Lower lobe of right lung (tissue), 2 donors: ENCODE data around the gene KIF2A. TPM values are rescaled to one million over a fixed set of nuclear protein-coding genes. Genes with fewer than 3 reads are reported as not detected.

Experiments used
- ATAC-seq, 2 donors: fragments of 200-7000 bp; cut with Tn5 transposase; one replicate each; pipeline ENCODE4 v1.9.1; 2020 to 2022; ENCODE audit warnings: mild to moderate bottlenecking in 2 of 2, moderate library complexity in 2 of 2
- DNase-seq: peaks from one replicate; pipeline ENCODE4 v3.0.0-alpha.2; 2020
- H3K27ac ChIP-seq: fragments of 200-600 bp; one replicate; pipeline ENCODE4 v1.8.0; 2022
- H3K27me3 ChIP-seq: fragments of 200-600 bp; one replicate; pipeline ENCODE4 v1.8.0; 2022; ENCODE audit warnings: low read depth
- H3K36me3 ChIP-seq: fragments of 200-600 bp; one replicate; pipeline ENCODE4 v1.8.0; 2022; ENCODE audit warnings: mild to moderate bottlenecking
- H3K4me1 ChIP-seq: fragments of 200-600 bp; one replicate; pipeline ENCODE4 v1.8.0; 2022
- H3K4me3 ChIP-seq: fragments of 200-600 bp; one replicate; pipeline ENCODE4 v1.8.0; 2022; ENCODE audit warnings: mild to moderate bottlenecking
- H3K9me3 ChIP-seq: fragments of 200-600 bp; one replicate; pipeline ENCODE4 v1.8.0; 2022
- CTCF ChIP-seq: fragments of 200-600 bp; IDR thresholded peaks from one replicate; pipeline ENCODE4 v1.8.0; 2022; ENCODE audit warnings: antibody characterized with exemption, mild to moderate bottlenecking
- intact Hi-C: fragments of 100-400 bp; cut with DNase I; formaldehyde crosslinking; loops from one replicate; pipeline ENCODE4 v1.11.0; 2022
- total RNA-seq: library from RNA; stranded (reverse); fragmentation: NEBNext Ultra II Directional; extraction: Animal tissue kit (Norgen Biotek cat#: 25700); gene quantifications from one replicate; pipeline ENCODE4 v1.2.1, GENCODE V29; 2021
- donor health status: DM: no; HTN: yes; CAD: no; lungs with severe emphysema.

The KIF2A gene
- total RNA-seq, 1 donor from 2014 or later: 23.5 TPM

DNA sequence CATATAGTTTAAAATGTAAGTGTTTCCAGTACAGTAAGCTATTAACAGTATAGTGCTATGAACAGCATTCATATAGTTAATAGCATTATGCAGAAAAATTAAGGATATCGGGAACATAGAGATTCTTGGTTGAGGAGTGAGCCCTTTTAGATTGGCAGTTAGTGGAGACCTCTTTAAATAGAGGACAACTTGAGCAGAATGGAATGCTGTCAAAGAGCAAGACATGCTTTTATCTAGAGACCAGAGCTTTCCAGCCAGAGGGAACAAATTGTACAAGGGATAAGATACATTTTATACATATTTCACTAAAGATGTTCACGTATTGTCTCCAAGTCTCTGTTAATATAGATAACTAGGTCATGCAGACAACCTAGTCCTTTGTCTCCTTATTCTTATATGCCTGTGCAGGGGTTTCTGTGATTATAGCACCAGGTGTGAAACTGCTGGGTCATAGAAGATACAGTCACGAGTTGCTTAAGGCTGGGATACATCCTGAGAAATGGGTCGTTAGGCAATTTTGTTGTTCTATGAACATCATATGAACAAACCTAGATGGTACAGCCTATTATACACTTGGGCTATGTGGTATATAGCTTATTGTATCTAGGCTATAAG, 112.6 kb downstream of the KIF2A start:
- intact Hi-C loops: no loop called here
- Histone ChIP-seq H3K36me3 (peaks cover 9% of the 10 kb centered on the region), H3K27ac (no peak overlapping the region), H3K27me3 (no peaks in the 10 kb centered on the region), H3K4me1 (peaks cover 9% of the 10 kb centered on the region), H3K9me3 (no peaks in the 10 kb centered on the region), H3K4me3 (no peak overlapping the region)
- DNase-seq (no peak), ATAC-seq (no peak)
- TF ChIP-seq CTCF: no peak

DNA sequence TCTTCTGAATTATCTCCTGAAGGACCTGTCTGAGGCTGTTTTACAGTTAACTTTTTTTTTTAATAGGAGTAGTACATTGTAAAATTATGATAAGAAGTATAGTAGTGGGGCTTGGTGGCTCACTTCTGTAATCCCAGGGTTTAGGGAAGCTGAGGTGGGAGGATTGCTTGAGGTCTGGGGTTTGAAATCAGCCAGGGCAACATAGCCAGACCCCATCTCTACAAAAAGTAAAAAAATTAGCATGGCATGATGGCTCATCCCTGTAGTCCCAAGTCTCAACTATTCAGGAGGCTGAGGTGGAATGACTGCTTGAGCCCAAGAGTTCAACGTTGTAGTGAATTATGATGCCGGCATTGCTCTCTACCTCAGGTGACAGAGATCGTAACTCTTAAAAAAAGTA, 113.6 kb downstream of the KIF2A start:
- intact Hi-C loops: no loop called here

GRCh38 chr5:62421414-62421813, 115.4 kb downstream of the KIF2A start:
- peaks cover 9% of the 10 kb centered on the region for H3K36me3 ChIP-seq
- H3K27me3 ChIP-seq: no peaks in the 10 kb centered on the region
- intact Hi-C loops: no loop called here
- no peak overlapping the region for H3K27ac ChIP-seq
- H3K4me3 ChIP-seq: no peak overlapping the region
- TF ChIP-seq CTCF: no peak
- ATAC-seq: no peak
- no peaks in the 10 kb centered on the region for H3K4me1 ChIP-seq
- no peak for DNase-seq
- H3K9me3 ChIP-seq: no peaks in the 10 kb centered on the region

More for the DNA sequence above, 113.6 kb downstream of the KIF2A start:
- H3K4me3 ChIP-seq: no peak overlapping the region
- H3K27ac ChIP-seq: no peak overlapping the region
- DNase-seq: no peak
- H3K9me3 ChIP-seq: no peaks in the 10 kb centered on the region
- H3K27me3 ChIP-seq: no peaks in the 10 kb centered on the region
- peaks cover 9% of the 10 kb centered on the region for H3K36me3 ChIP-seq
- ATAC-seq: no peak
- no peaks in the 10 kb centered on the region for H3K4me1 ChIP-seq
- no peak for TF ChIP-seq CTCF

DNA sequence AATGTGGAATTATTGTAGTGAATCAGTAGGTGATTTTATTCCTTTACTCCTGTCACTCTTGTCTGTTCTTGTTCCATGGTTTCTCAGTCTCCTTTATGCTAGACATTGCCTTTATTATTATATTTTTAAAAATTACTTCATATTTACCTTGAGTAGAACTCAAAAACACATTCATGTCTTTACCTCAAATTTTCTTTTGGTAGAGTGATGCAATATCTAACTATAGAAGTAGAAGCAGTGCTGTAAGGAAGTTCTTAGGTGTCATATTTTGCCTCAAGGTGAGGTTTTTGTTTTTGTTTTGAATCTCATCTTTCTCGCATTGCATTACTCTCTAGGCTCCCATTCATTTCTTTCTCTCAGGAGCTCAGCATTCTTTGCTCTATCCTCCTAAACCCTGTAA, 118.8 kb downstream of the KIF2A start:
- intact Hi-C loops: no loop called here
- ATAC-seq: no peak
- H3K27me3 ChIP-seq: no peaks in the 10 kb centered on the region
- no peak overlapping the region for H3K27ac ChIP-seq
- no peak for TF ChIP-seq CTCF
- no peaks in the 10 kb centered on the region for H3K9me3 ChIP-seq
- H3K4me3 ChIP-seq: no peak overlapping the region
- H3K4me1 ChIP-seq: no peaks in the 10 kb centered on the region
- H3K36me3 ChIP-seq: no peaks in the 10 kb centered on the region
- no peak for DNase-seq

- Histone ChIP-seq H3K27me3 (no peaks in the 10 kb centered on the region), H3K27ac (peak overlapping the region; percentile 50), H3K9me3 (no peaks in the 10 kb centered on the region), H3K36me3 (no peaks in the 10 kb centered on the region), H3K4me1 (peaks cover 19% of the 10 kb centered on the region), H3K4me3 (no peak overlapping the region)
- no peak for TF ChIP-seq CTCF
- ATAC-seq: peak; percentile 62 to 68
- DNase-seq: no peak
- intact Hi-C loops: no loop called here
Measured at GRCh38 chr5:62431735-62432620, 126.0 kb downstream of the KIF2A start.
